ENCODE data around the gene EXD2.
"Not testable (repeated sequence)": the region's sequence is repeated elsewhere in the genome, so short reads cannot be mapped to it uniquely, and the experiment has no call there.

The EXD2 gene

DNA sequence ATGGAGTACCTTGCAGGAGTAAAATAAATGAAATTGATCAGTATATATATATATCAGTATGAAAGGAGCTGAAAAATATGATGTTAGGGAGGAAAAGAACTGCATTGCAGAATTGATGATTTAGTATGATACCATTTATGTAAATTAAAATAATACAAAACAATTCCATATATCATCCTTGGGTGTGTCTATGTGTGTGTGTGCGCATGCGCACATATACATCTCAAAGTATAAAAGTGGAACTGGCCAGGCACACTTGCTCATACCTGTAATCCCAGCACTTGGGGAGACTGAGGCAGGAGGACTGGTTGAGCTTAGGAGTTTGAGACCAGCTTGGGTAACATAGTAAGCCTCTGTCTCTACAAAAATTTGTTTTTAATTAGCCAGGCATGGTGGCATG lies 84.0 kb downstream of the EXD2 start:
- H3K4me1 ChIP-seq (ENCODE audit: control insufficient read depth, insufficient read depth, low read length): peaks cover 1% of the 10 kb centered on the region; the same call in 1 of the 2 replicates
- H3K27me3 ChIP-seq (ENCODE audit: control insufficient read depth, insufficient read depth, low read length): no peaks in the 10 kb centered on the region
- H3K4me3 ChIP-seq (ENCODE audit: low read length): no peak overlapping the region
- H3K27ac ChIP-seq (ENCODE audit: low read length): no peak overlapping the region
- no peaks in the 10 kb centered on the region for H3K9me3 ChIP-seq (ENCODE audit: control insufficient read depth, insufficient read depth, low read length)
- no peaks in the 10 kb centered on the region; the same call in 1 of the 2 replicates for H3K36me3 ChIP-seq (ENCODE audit: control insufficient read depth, insufficient read depth, low read length)
- WGBS (ENCODE audit: insufficient coverage, insufficient read length): no CpG with 5 or more reads among the region's 2 CpGs
- no peak for DNase-seq (ENCODE audit: low read depth, low spot score)

DNA sequence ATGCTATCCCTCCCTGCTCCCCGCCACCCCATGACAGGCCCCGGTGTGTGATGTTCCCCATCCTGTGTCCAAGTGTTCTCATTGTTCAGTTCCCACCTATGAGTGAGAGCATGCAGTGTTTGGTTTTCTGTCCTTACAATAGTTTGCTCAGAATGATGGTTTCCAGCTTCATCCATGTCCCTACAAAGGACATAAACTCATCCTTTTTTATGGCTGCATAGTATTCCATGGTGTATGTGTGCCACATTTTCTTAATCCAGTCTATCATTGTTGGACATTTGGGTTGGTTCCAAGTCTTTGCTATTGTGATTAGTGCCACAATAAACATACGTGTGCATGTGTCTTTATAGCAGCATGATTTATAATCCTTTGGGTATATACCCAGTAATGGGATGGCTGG lies 86.1 kb downstream of the EXD2 start:
- H3K27me3 ChIP-seq (ENCODE audit: control insufficient read depth, insufficient read depth, low read length); DNase-seq (ENCODE audit: low read depth, low spot score); H3K4me3 ChIP-seq (ENCODE audit: low read length); H3K27ac ChIP-seq (ENCODE audit: low read length); H3K36me3 ChIP-seq (ENCODE audit: control insufficient read depth, insufficient read depth, low read length); H3K4me1 ChIP-seq (ENCODE audit: control insufficient read depth, insufficient read depth, low read length); H3K9me3 ChIP-seq (ENCODE audit: control insufficient read depth, insufficient read depth, low read length): not testable (repeated sequence)
- WGBS (ENCODE audit: insufficient coverage, insufficient read length): no CpG with 5 or more reads among the region's 3 CpGs

DNA sequence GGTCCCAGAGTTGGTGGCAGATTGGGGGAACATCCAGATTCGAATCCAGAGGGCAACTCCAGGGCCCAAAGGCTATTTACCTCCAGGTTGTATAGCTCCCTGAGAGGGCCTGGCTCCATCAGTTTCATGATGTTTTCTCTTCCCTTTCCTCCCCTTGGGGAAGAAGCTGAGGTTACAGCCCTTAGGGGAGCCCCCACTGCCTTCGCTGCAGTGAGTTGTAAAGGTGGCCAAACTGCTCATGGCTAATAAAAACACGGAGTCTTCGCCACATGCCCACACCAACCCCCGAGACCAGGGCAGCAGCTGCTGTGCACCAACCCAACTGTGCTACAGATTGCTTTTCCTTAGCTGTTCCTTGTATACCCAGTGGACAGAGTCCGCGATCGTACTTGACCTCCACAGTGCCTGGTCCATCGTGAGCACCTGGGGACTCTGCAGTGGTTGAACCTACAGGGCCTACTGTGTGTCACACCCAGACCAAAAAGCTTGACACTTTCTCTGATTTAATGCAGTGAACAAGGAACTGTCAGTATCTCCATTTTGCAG lies 89.5 kb downstream of the EXD2 start:
- WGBS (ENCODE audit: insufficient coverage, insufficient read length): no CpG with 5 or more reads among the region's 9 CpGs
- Histone ChIP-seq H3K4me3 (ENCODE audit: low read length) (no peak overlapping the region), H3K4me1 (ENCODE audit: control insufficient read depth, insufficient read depth, low read length) (no peaks in the 10 kb centered on the region), H3K36me3 (ENCODE audit: control insufficient read depth, insufficient read depth, low read length) (no peaks in the 10 kb centered on the region), H3K9me3 (ENCODE audit: control insufficient read depth, insufficient read depth, low read length) (no peaks in the 10 kb centered on the region), H3K27ac (ENCODE audit: low read length) (no peak overlapping the region), H3K27me3 (ENCODE audit: control insufficient read depth, insufficient read depth, low read length) (no peaks in the 10 kb centered on the region)
- DNase-seq (ENCODE audit: low read depth, low spot score): no peak

DNA sequence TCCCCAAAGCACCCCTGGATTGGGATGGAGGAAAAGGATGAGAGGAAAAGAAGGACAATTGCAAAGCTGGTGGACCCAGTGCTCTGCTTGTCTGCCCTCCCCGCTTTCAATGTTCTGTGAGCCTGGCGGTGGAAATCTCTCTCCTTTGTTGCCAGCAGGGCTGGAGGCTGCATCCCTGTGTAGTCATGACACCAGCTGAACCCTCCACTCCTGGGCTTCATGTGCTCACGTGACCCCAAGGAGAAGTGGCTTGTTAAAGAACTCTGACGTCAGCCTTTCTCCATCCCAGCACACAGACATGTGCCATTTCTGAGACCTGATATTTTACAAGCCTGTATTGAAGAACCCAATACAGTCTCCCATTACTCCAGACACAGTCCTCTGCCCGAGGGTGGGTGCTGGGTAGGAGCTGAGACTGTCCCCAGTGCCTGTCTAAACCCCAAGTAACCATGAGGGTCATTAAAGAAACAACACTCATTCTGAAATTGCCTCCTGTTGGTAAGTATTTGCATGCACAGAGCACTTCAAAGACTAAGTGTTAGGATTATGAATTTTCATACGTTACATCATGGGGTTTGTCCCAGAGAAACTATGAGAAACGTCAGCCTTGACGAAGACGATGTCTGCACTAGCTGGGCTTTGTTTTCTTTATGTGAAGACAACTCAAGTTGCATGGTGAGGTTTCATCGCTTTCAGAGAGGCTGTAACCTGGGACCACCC lies 90.3 kb downstream of the EXD2 start:
- Histone ChIP-seq H3K36me3 (ENCODE audit: control insufficient read depth, insufficient read depth, low read length) (no peaks in the 10 kb centered on the region), H3K27ac (ENCODE audit: low read length) (no peak overlapping the region), H3K4me1 (ENCODE audit: control insufficient read depth, insufficient read depth, low read length) (no peaks in the 10 kb centered on the region), H3K4me3 (ENCODE audit: low read length) (no peak overlapping the region), H3K27me3 (ENCODE audit: control insufficient read depth, insufficient read depth, low read length) (no peaks in the 10 kb centered on the region), H3K9me3 (ENCODE audit: control insufficient read depth, insufficient read depth, low read length) (no peaks in the 10 kb centered on the region)
- DNase-seq (ENCODE audit: low read depth, low spot score): no peak
- no CpG with 5 or more reads among the region's 10 CpGs for WGBS (ENCODE audit: insufficient coverage, insufficient read length)

DNA sequence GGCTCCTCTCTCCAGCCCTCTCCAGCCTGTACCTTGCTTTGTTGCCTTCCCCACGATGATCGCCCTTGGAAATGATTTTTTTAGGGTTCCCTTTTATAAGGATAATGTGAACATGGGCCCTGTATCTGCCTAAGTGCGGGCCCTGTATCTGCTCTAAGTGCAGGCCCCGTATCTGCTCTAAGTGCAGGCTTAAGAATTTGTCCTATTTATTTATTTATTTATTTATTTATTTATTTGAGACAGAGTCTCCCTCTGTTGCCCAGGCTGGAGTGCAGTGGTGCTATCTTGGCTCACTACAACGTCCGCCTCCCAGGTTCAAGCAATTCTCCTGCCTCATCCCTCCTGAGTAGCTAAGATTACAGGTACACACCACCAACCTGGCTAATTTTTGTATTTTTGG lies 91.2 kb downstream of the EXD2 start:
- WGBS (ENCODE audit: insufficient coverage, insufficient read length): no CpG with 5 or more reads among the region's 6 CpGs
- Histone ChIP-seq H3K36me3 (ENCODE audit: control insufficient read depth, insufficient read depth, low read length) (no peaks in the 10 kb centered on the region), H3K27ac (ENCODE audit: low read length) (no peak overlapping the region), H3K27me3 (ENCODE audit: control insufficient read depth, insufficient read depth, low read length) (no peaks in the 10 kb centered on the region), H3K9me3 (ENCODE audit: control insufficient read depth, insufficient read depth, low read length) (no peaks in the 10 kb centered on the region), H3K4me1 (ENCODE audit: control insufficient read depth, insufficient read depth, low read length) (no peaks in the 10 kb centered on the region), H3K4me3 (ENCODE audit: low read length) (no peak overlapping the region)
- no peak for DNase-seq (ENCODE audit: low read depth, low spot score)

DNA sequence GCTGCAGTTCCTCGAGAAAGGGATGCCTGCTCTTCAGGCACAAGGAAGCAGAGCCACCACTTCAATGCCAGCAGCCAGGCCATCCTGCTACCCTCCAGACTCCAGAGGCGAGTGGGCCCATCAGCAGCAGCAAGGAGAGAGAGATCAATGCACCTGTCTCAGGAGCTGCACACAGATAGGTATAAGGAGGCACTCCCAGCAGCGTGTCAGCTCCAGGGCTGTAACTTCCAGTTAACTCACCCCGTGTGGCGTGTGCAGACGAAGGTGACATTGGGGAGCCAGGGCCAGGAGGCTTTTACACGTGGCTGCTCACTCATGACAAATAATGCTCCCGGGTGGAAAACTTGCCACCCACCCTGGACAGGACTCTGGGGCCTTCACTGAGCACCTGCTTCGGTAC lies 92.9 kb downstream of the EXD2 start:
- no peaks in the 10 kb centered on the region for H3K27me3 ChIP-seq (ENCODE audit: control insufficient read depth, insufficient read depth, low read length)
- WGBS (ENCODE audit: insufficient coverage, insufficient read length): no CpG with 5 or more reads among the region's 9 CpGs
- no peaks in the 10 kb centered on the region for H3K36me3 ChIP-seq (ENCODE audit: control insufficient read depth, insufficient read depth, low read length)
- H3K27ac ChIP-seq (ENCODE audit: low read length): no peak overlapping the region
- no peaks in the 10 kb centered on the region for H3K9me3 ChIP-seq (ENCODE audit: control insufficient read depth, insufficient read depth, low read length)
- no peak overlapping the region for H3K4me3 ChIP-seq (ENCODE audit: low read length)
- H3K4me1 ChIP-seq (ENCODE audit: control insufficient read depth, insufficient read depth, low read length): no peaks in the 10 kb centered on the region
- DNase-seq (ENCODE audit: low read depth, low spot score): no peak

DNA sequence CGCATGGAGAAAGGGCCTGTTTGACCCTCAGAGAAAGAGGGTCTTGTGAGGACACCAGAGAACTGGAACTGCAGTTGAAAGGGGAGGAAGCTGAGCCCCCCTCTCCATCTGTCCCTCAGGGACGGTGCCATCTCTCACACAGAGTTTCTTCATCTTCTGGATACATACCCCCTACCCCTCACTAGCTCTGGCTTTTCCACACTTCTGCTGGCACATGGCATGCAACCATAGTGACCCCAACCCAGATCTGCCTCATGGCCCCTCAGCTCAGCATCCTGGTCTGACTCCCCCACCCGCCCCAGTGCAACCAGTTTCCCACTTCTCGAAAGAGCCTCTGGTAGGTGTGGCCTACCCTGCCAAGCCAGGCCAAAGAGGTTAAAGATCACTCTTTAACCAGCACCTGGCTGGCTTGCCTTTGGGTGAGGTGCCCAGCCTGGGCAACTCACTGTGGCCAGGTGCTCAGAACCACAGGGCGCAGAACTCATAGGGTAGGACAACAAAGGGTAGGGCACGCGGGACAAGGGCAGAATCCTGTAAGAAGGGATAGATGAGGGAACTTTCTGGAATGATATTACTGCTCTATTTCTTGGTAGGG lies 94.5 kb downstream of the EXD2 start:
- Histone ChIP-seq H3K4me1 (ENCODE audit: control insufficient read depth, insufficient read depth, low read length) (no peaks in the 10 kb centered on the region), H3K36me3 (ENCODE audit: control insufficient read depth, insufficient read depth, low read length) (no peaks in the 10 kb centered on the region), H3K27me3 (ENCODE audit: control insufficient read depth, insufficient read depth, low read length) (no peaks in the 10 kb centered on the region), H3K27ac (ENCODE audit: low read length) (no peak overlapping the region), H3K4me3 (ENCODE audit: low read length) (no peak overlapping the region), H3K9me3 (ENCODE audit: control insufficient read depth, insufficient read depth, low read length) (no peaks in the 10 kb centered on the region)
- no CpG with 5 or more reads among the region's 7 CpGs for WGBS (ENCODE audit: insufficient coverage, insufficient read length)
- no peak for DNase-seq (ENCODE audit: low read depth, low spot score)

DNA sequence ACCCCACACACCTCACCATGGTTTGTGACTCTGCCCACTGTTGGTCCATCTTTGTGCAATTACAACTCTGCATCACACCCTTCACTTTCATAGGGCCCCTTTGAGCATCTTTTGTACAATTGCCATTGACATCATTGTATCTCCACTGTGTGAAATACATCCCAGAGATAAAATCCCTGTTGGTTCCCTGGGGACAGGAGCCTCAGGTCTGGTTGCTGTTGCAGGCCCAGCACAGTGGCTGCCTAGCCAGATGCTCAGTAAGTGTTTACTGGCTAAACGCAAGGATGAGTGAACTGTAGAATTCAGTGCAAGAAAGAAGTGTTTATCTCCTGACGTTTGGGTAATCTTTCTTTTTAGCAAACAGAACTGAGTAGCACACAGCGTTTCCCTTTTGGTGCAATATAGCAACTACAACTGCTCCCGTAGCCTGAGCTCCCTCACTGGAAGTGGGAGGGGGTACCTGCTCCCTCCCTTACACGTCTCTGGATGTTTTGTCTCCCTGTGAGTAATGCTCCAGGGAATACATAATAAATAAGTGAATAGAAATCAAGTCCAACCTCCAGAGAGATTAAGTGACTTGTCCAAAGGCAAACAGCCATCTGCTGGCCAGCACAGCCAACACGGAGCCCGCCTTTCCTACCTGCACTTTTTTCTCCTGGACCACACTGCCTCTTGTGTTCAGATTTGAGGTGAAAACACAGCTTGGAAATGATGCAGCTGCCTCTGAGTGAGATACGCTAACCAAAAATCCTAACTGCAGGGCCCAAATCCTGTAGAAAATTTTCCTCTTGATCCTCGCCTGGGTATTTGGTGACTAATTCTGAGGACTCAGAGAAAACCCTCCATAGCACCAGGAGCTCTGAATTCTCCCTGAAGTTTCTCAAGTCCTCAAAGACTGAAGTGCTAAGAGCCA lies 96.1 kb downstream of the EXD2 start:
- Histone ChIP-seq H3K27ac (ENCODE audit: low read length) (no peak overlapping the region), H3K9me3 (ENCODE audit: control insufficient read depth, insufficient read depth, low read length) (no peaks in the 10 kb centered on the region), H3K36me3 (ENCODE audit: control insufficient read depth, insufficient read depth, low read length) (no peaks in the 10 kb centered on the region), H3K4me3 (ENCODE audit: low read length) (no peak overlapping the region), H3K4me1 (ENCODE audit: control insufficient read depth, insufficient read depth, low read length) (no peaks in the 10 kb centered on the region), H3K27me3 (ENCODE audit: control insufficient read depth, insufficient read depth, low read length) (no peaks in the 10 kb centered on the region)
- DNase-seq (ENCODE audit: low read depth, low spot score): no peak
- no CpG with 5 or more reads among the region's 9 CpGs for WGBS (ENCODE audit: insufficient coverage, insufficient read length)

DNA sequence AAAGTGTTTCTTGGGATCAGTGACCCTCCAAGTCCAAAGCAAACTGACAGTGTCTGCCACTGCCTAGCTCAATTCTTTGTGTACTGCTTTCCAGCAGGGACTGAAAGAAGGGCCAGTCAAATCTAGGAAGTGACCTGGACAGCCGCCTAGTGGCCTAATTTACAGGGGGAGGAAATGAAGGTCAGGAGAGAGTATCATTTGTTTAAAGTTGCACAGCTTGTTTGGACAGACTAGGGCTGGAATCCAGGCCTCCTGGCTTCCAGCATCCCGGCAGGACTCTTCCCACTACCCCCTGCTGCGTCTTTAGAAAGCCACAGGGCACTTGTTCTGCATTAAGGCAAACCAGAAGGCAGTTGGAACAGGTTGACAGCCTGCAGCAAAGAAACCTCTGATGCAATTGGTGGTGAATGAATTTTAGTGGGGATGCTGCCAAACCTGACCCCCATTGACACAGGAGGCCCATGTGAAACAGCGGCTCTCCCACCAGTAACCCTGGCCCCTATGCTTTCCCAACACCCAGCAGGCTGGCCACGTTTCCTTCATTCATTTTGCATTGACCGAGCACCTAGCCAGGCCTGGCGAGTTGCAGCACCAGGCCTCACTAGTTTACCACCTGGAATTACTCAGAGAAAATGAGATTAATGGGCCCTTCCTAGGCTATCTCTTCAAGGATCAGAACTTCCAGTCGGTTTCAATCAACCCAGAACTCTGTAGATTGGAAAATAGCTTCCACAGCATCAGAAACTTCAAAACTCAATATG lies 96.9 kb downstream of the EXD2 start:
- no peak overlapping the region for H3K27ac ChIP-seq (ENCODE audit: low read length)
- H3K36me3 ChIP-seq (ENCODE audit: control insufficient read depth, insufficient read depth, low read length): no peaks in the 10 kb centered on the region
- no peaks in the 10 kb centered on the region for H3K27me3 ChIP-seq (ENCODE audit: control insufficient read depth, insufficient read depth, low read length)
- H3K4me1 ChIP-seq (ENCODE audit: control insufficient read depth, insufficient read depth, low read length): no peaks in the 10 kb centered on the region
- WGBS (ENCODE audit: insufficient coverage, insufficient read length): no CpG with 5 or more reads among the region's 8 CpGs
- DNase-seq (ENCODE audit: low read depth, low spot score): no peak
- H3K4me3 ChIP-seq (ENCODE audit: low read length): no peak overlapping the region
- no peaks in the 10 kb centered on the region for H3K9me3 ChIP-seq (ENCODE audit: control insufficient read depth, insufficient read depth, low read length)
